Tibial artery (tissue), 4 donors: ENCODE measurements around the gene MAD1L1.

Source experiments
- DNase-seq, 2 donors: peaks; one replicate each; pipeline ENCODE4 v3.0.0-alpha.2; 2019
- H3K27ac ChIP-seq, 2 donors: fragments of 200-600 bp; sonication (generic) in 1 of 2; 1 replicate in 1 of 2; 2 replicates in 1 of 2; pipeline ENCODE4 v1.5.1; 2018 to 2019; ENCODE audit warnings: mild to moderate bottlenecking in 1 of 2
- H3K27me3 ChIP-seq, 2 donors: fragments of 200-600 bp; sonication (generic) in 1 of 2; one replicate each; pipeline versions ENCODE4 v1.5.1 to v1.6.0; 2016 to 2019
- H3K36me3 ChIP-seq, 3 donors: fragments of 200-600 bp; sonication (generic) in 2 of 3; one replicate each; pipeline ENCODE4 v1.5.1; 2016 to 2019; ENCODE audit warnings: mild to moderate bottlenecking in 2 of 3
- H3K4me1 ChIP-seq, 4 donors: fragments of 200-600 bp; sonication (generic) in 2 of 4; 1 replicate in 3 of 4; 2 replicates in 1 of 4; pipeline ENCODE4 v1.5.1; 2016 to 2019
- H3K4me3 ChIP-seq, 2 donors: fragments of 200-600 bp; sonication (generic) in 1 of 2; 1 replicate in 1 of 2; 2 replicates in 1 of 2; pipeline ENCODE4 v1.5.1; 2018 to 2019; ENCODE audit warnings: mild to moderate bottlenecking in 2 of 2
- H3K9me3 ChIP-seq, 3 donors: fragments of 200-600 bp; sonication (generic) in 1 of 3; one replicate each; pipeline ENCODE4 v1.5.1; 2016 to 2019
- CTCF ChIP-seq, 2 experiments: fragments of 200-600 bp in 1 of 2; fragments of 450-650 bp in 1 of 2; IDR thresholded peaks; one replicate each; pipeline ENCODE4 v1.5.1; 2017 to 2019; ENCODE audit warnings: antibody characterized with exemption in 2 of 2, mild to moderate bottlenecking in 1 of 2, moderate library complexity in 1 of 2
- intact Hi-C: fragments of 100-400 bp; cut with DNase I; formaldehyde crosslinking; loops from one replicate; pipeline ENCODE4 v1.15.0; 2023; ENCODE audit warnings: low total_unique reads

The MAD1L1 gene

GRCh38 chr7:1810961-1811849 lies 421.5 kb downstream of the MAD1L1 start:
- intact Hi-C loops = no loop called here

GRCh38 chr7:1810521-1810920 lies 422.2 kb downstream of the MAD1L1 start:
- peak in 1 of 2 donors; percentile 25 for DNase-seq
- Histone ChIP-seq H3K27ac (no peak overlapping the region), H3K27me3 (peaks cover 0 to 17% of the 10 kb centered on the region in 2 donors), H3K4me1 (peaks cover 0 to 24% (median 13%) of the 10 kb centered on the region in 4 donors), H3K9me3 (no peaks in the 10 kb centered on the region), H3K36me3 (peaks cover 0 to 13% (median 4%) of the 10 kb centered on the region in 3 donors), H3K4me3 (no peak overlapping the region)
- intact Hi-C loops = no loop called here
- TF ChIP-seq CTCF (IDR thresholded peaks at IDR 0.05) = no peak

More at GRCh38 chr7:1810961-1811849, 421.5 kb downstream of the MAD1L1 start:
- Histone ChIP-seq H3K36me3 (peaks cover 0 to 18% (median 9%) of the 10 kb centered on the region in 3 donors), H3K4me3 (peak overlapping the region in 1 of 2 donors; percentile 17), H3K9me3 (no peaks in the 10 kb centered on the region), H3K27me3 (peaks cover 0 to 19% of the 10 kb centered on the region in 2 donors), H3K4me1 (peaks cover 0 to 24% (median 13%) of the 10 kb centered on the region in 4 donors), H3K27ac (no peak overlapping the region)
- DNase-seq = peak in 1 of 2 donors; percentile 54
- no peak for TF ChIP-seq CTCF (IDR thresholded peaks at IDR 0.05)

GRCh38 chr7:1809601-1810258 lies 423.0 kb downstream of the MAD1L1 start:
- Histone ChIP-seq H3K27me3 (peaks cover 0 to 16% of the 10 kb centered on the region in 2 donors), H3K4me1 (peaks cover 0 to 24% (median 13%) of the 10 kb centered on the region in 4 donors), H3K27ac (no peak overlapping the region), H3K36me3 (peaks cover 0 to 5% (median 0%) of the 10 kb centered on the region in 3 donors), H3K4me3 (no peak overlapping the region), H3K9me3 (no peaks in the 10 kb centered on the region)
- intact Hi-C loops = no loop called here
- DNase-seq = peak in 1 of 2 donors; percentile 42
- no peak for TF ChIP-seq CTCF (IDR thresholded peaks at IDR 0.05)

- H3K27ac ChIP-seq = no peak overlapping the region
- peaks cover 0 to 23% of the 10 kb centered on the region in 2 donors for H3K27me3 ChIP-seq
- no peaks in the 10 kb centered on the region for H3K9me3 ChIP-seq
- DNase-seq = peak in 1 of 2 donors; percentile 17
- H3K4me3 ChIP-seq = no peak overlapping the region
- intact Hi-C loops = no loop called here
- no peaks in the 10 kb centered on the region for H3K36me3 ChIP-seq
- no peak for TF ChIP-seq CTCF (IDR thresholded peaks at IDR 0.05)
- peaks cover 0 to 24% (median 13%) of the 10 kb centered on the region in 4 donors for H3K4me1 ChIP-seq
Observed at GRCh38 chr7:1809070-1809469, 423.7 kb downstream of the MAD1L1 start.

- intact Hi-C loops = no loop called here
- Histone ChIP-seq H3K9me3 (peaks cover 0 to 6% (median 0%) of the 10 kb centered on the region in 3 donors), H3K4me3 (no peak overlapping the region), H3K27me3 (peaks cover 0 to 23% of the 10 kb centered on the region in 2 donors), H3K27ac (no peak overlapping the region), H3K36me3 (no peaks in the 10 kb centered on the region), H3K4me1 (peaks cover 0 to 24% (median 13%) of the 10 kb centered on the region in 4 donors)
- DNase-seq = peak in 1 of 2 donors; percentile 34
- TF ChIP-seq CTCF (IDR thresholded peaks at IDR 0.05) = no peak
Observed at GRCh38 chr7:1807821-1808600, 424.7 kb downstream of the MAD1L1 start.
